Measurements from ENCODE around the gene CCDC187. TPM values are rescaled to one million over a fixed set of nuclear protein-coding genes. Genes with fewer than 3 reads are reported as not detected.
A peak's percentile ranks its signal among the peaks of the same experiment; 100 is the strongest.

CCDC187 gene
- total RNA-seq, 2 donors from 2014 or later, result 0.04 to 0.09 TPM

DNA sequence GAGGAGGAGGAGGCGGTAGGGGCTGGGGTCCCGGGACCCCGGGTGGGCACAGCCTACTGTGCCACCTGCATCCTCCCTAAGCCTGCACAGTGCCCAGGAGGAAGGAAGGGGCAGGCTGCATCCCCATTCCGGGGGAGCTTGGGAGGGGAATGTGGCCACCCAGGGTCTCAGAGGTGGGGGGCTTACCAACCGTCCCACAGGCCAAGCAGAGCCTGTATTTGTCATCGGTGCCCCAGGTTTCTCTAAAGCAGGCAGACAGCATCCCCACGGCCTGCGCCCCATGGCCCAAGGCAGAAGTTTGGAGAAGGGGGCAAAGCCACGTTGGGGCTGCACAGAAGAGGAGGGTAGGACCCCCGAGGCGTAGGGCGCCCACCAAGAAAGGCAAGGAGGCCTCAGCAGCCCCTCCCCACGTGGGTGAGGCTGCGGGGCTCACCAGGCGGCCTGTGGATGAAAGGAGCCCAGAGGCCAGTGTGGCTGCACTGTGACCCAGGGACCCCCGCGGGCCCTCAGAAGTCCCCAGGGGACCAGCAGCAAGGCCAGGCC is 22.9 kb upstream of the CCDC187 start:
- Histone ChIP-seq H3K27ac (ENCODE audit: low read depth, low read length) (peak overlapping the region; percentile 80), H3K27me3 (ENCODE audit: control insufficient read depth, insufficient read depth, low read length, poor library complexity, severe bottlenecking) (no peaks in the 10 kb centered on the region), H3K4me3 (ENCODE audit: low read length) (no peak overlapping the region), H3K9me3 (ENCODE audit: control insufficient read depth, low read length) (no peaks in the 10 kb centered on the region), H3K4me1 (ENCODE audit: control insufficient read depth, insufficient read depth, low read length) (peaks cover 17% of the 10 kb centered on the region), H3K36me3 (ENCODE audit: control insufficient read depth, insufficient read depth, low read length) (no peaks in the 10 kb centered on the region), H3K9ac (ENCODE audit: extremely low read depth, low read length, poor library complexity, severe bottlenecking) (peak overlapping the region; percentile 45)
- no peaks in the 10 kb centered on the region for H3K9me3 Mint-ChIP-seq
- WGBS, 2 experiments (ENCODE audit: insufficient coverage in 1 of 2, insufficient read length in 1 of 2), result 67 to 68% methylated on average over 9 to 17 of the region's 17 CpGs
- DNase-seq, result no peak
- H3K36me3 Mint-ChIP-seq (ENCODE audit: low read depth), result no peaks in the 10 kb centered on the region
- peak overlapping the region; percentile 52 for H3K27ac Mint-ChIP-seq
- H3K4me1 Mint-ChIP-seq, result peaks cover 6% of the 10 kb centered on the region
- peak overlapping the region; percentile 52 for H3K4me3 Mint-ChIP-seq
- TF ChIP-seq, protein P1, sequence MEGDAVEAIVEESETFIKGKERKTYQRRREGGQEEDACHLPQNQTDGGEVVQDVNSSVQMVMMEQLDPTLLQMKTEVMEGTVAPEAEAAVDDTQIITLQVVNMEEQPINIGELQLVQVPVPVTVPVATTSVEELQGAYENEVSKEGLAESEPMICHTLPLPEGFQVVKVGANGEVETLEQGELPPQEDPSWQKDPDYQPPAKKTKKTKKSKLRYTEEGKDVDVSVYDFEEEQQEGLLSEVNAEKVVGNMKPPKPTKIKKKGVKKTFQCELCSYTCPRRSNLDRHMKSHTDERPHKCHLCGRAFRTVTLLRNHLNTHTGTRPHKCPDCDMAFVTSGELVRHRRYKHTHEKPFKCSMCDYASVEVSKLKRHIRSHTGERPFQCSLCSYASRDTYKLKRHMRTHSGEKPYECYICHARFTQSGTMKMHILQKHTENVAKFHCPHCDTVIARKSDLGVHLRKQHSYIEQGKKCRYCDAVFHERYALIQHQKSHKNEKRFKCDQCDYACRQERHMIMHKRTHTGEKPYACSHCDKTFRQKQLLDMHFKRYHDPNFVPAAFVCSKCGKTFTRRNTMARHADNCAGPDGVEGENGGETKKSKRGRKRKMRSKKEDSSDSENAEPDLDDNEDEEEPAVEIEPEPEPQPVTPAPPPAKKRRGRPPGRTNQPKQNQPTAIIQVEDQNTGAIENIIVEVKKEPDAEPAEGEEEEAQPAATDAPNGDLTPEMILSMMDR (conservative IDR thresholded peaks at IDR 0.05), result no peak
- no peaks in the 10 kb centered on the region for H3K27me3 Mint-ChIP-seq (ENCODE audit: insufficient read depth)

DNA sequence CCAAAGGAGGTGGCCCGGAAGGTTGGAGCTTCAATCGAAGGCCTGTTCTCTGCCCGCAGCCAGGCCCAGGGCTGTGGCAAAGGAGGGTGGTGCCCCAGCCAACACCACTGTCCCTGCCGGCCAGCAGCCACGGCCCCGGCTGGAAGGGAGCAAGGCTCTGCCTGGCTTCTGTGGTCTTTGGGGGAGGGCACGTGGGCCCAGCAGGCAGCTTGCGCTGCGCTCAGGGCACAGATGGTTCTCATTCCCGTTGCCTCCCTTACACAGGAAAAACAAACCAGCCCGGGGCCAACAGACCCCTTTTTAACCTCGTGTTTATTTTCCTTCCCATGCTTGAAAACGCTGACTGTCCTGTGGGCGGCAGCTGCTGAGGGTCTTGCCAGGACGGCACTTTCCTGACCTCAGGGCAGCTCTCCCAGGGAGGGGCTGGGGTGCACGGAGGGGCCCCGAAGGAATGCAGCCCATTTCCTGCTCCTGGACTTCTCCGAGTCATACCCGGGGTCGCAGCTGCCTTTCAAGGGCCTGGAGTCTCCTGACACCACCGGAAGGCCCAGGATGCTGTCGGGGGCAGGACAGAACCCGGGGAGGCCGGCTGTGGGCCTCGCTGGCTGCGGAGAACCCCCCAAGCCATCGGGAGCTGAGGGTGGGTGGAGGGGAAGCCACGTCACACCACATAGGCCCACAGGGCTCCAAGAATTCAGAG is 22.3 kb upstream of the CCDC187 start:
- Histone ChIP-seq H3K27ac (ENCODE audit: low read depth, low read length) (peak overlapping the region; percentile 80), H3K27me3 (ENCODE audit: control insufficient read depth, insufficient read depth, low read length, poor library complexity, severe bottlenecking) (no peaks in the 10 kb centered on the region), H3K9ac (ENCODE audit: extremely low read depth, low read length, poor library complexity, severe bottlenecking) (no peak overlapping the region), H3K36me3 (ENCODE audit: control insufficient read depth, insufficient read depth, low read length) (no peaks in the 10 kb centered on the region), H3K4me1 (ENCODE audit: control insufficient read depth, insufficient read depth, low read length) (peaks cover 17% of the 10 kb centered on the region), H3K9me3 (ENCODE audit: control insufficient read depth, low read length) (no peaks in the 10 kb centered on the region), H3K4me3 (ENCODE audit: low read length) (no peak overlapping the region)
- H3K36me3 Mint-ChIP-seq (ENCODE audit: low read depth), result no peaks in the 10 kb centered on the region
- H3K9me3 Mint-ChIP-seq, result no peaks in the 10 kb centered on the region
- H3K27ac Mint-ChIP-seq, result no peak overlapping the region
- WGBS, 2 experiments (ENCODE audit: insufficient coverage in 1 of 2, insufficient read length in 1 of 2), result 55 to 73% methylated on average over 23 to 28 of the region's 28 CpGs
- TF ChIP-seq, protein P1 (conservative IDR thresholded peaks at IDR 0.05), result no peak
- DNase-seq, result peak; percentile 81
- peak overlapping the region; percentile 52 for H3K4me3 Mint-ChIP-seq
- peaks cover 6% of the 10 kb centered on the region for H3K4me1 Mint-ChIP-seq
- H3K27me3 Mint-ChIP-seq (ENCODE audit: insufficient read depth), result no peaks in the 10 kb centered on the region

DNA sequence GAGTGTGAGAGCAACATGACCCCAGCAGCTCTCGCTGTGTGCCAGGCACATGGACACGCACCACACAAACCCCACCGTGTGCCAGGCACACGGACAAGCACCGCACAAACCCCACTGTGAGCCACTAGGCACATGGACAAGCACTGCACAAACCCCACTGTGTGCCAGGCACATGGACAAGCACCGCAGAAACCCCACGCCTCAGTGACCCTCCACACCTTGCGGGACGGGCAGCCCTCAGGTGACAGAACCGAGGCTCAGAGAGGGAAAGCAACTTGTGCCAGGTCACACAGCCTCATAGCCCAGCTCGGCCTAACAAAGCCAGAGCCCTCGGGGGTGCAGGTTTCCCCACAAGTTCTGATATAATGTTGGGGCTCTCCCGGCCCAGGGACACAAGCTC is 21.5 kb upstream of the CCDC187 start:
- Histone ChIP-seq H3K9ac (ENCODE audit: extremely low read depth, low read length, poor library complexity, severe bottlenecking) (no peak overlapping the region), H3K4me1 (ENCODE audit: control insufficient read depth, insufficient read depth, low read length) (peaks cover 17% of the 10 kb centered on the region), H3K27me3 (ENCODE audit: control insufficient read depth, insufficient read depth, low read length, poor library complexity, severe bottlenecking) (no peaks in the 10 kb centered on the region), H3K4me3 (ENCODE audit: low read length) (no peak overlapping the region), H3K27ac (ENCODE audit: low read depth, low read length) (no peak overlapping the region), H3K36me3 (ENCODE audit: control insufficient read depth, insufficient read depth, low read length) (no peaks in the 10 kb centered on the region), H3K9me3 (ENCODE audit: control insufficient read depth, low read length) (no peaks in the 10 kb centered on the region)
- TF ChIP-seq, protein P1 (conservative IDR thresholded peaks at IDR 0.05), result no peak
- Mint-ChIP-seq H3K9me3 (no peaks in the 10 kb centered on the region), H3K4me3 (no peak overlapping the region), H3K36me3 (ENCODE audit: low read depth) (no peaks in the 10 kb centered on the region), H3K27me3 (ENCODE audit: insufficient read depth) (no peaks in the 10 kb centered on the region), H3K4me1 (peaks cover 6% of the 10 kb centered on the region), H3K27ac (no peak overlapping the region)
- whole genome bisulfite sequencing, 2 experiments (ENCODE audit: insufficient coverage in 1 of 2, insufficient read length in 1 of 2), result 95 to 97% methylated on average over 13 of the region's 13 CpGs
- no peak for DNase-seq

Data from endodermal cell (in vitro differentiated cells).